Adrenal gland (tissue), 12 donors: Measurements from ENCODE around the gene CYP2J2. TPM values are rescaled to one million over a fixed set of nuclear protein-coding genes. Genes with fewer than 3 reads are reported as not detected.
"Not testable (repeated sequence)": the region's sequence is repeated elsewhere in the genome, so short reads cannot be mapped to it uniquely, and the experiment has no call there.

ENCODE experiments used
- DNase-seq, 7 donors: peaks; one replicate each; pipeline ENCODE4 v3.0.0-alpha.2; 2019 to 2020
- H3K27ac ChIP-seq, 5 donors: fragments of 200-600 bp; sonication (generic) in 4 of 5; 1 replicate in 3 of 5; 2 replicates in 2 of 5; pipeline versions ENCODE4 v1.5.1 to v1.8.0; 2016 to 2020; ENCODE audit warnings: mild to moderate bottlenecking in 1 of 5
- H3K27me3 ChIP-seq: fragments of 200-600 bp; 2 replicates; pipeline ENCODE4 v1.8.0; 2021
- H3K36me3 ChIP-seq, 2 donors: fragments of 200-600 bp; replicated peaks in 1 of 2; 1 replicate in 1 of 2; 2 replicates in 1 of 2; pipeline versions ENCODE4 v1.5.1 to v1.8.0; 2018 to 2022
- H3K4me1 ChIP-seq, 2 donors: fragments of 200-600 bp; replicated peaks in 1 of 2; 1 replicate in 1 of 2; 2 replicates in 1 of 2; pipeline versions ENCODE4 v1.5.1 to v1.8.0; 2018 to 2021
- H3K4me3 ChIP-seq, 4 donors: fragments of 200-600 bp; sonication (generic) in 3 of 4; one replicate each; pipeline ENCODE4 v1.5.1; 2016 to 2018
- H3K9me3 ChIP-seq, 3 donors: fragments of 200-600 bp; sonication (generic) in 1 of 3; replicated peaks in 1 of 3; 1 replicate in 2 of 3; 2 replicates in 1 of 3; pipeline versions ENCODE4 v1.5.1 to v1.8.0; 2016 to 2021
- CTCF ChIP-seq, 6 experiments: fragments of 450-650 bp in 4 of 6; fragments of 200-600 bp in 2 of 6; sonication (generic) in 1 of 6; IDR thresholded peaks; 1 replicate in 5 of 6; 2 replicates in 1 of 6; pipeline versions ENCODE4 v1.5.1 to v1.8.0; 2016 to 2021; ENCODE audit warnings: antibody characterized with exemption in 6 of 6, mild to moderate bottlenecking in 2 of 6, moderate library complexity in 1 of 6
- POLR2A ChIP-seq, 2 donors: fragments of 450-650 bp; IDR thresholded peaks; one replicate each; pipeline ENCODE4 v1.6.1; 2017; ENCODE audit warnings: antibody characterized with exemption in 2 of 2, mild to moderate bottlenecking in 2 of 2, moderate library complexity in 1 of 2
- WGBS, 4 donors: extraction: QIAGEN DNeasy Blood & Tissue Kit in 2 of 4; methylation state at CpG; one replicate each; pipeline versions ENCODE4 v1.1.5 to v1.1.7; 2013 to 2017; 5-methylcytosine and 5-hydroxymethylcytosine counted together
- intact Hi-C, 2 donors: fragments of 100-400 bp; cut with DNase I; formaldehyde crosslinking; loops; one replicate each; pipeline versions ENCODE4 v1.14.1 to v1.15.0; 2022 to 2023
- polyA plus RNA-seq, 3 donors: library from polyadenylated mRNA; stranded (reverse); fragments of 200-250 nt in 2 of 3; fragments of 350-450 nt in 1 of 3; fragmentation: Illumina TruSeq in 1 of 3; extraction: RNeasy Lipid Tissue Mini Kit (QIAGEN cat#74804) in 1 of 3; gene quantifications; one replicate each; pipeline ENCODE4 v1.2.3, GENCODE V29; 2013 to 2014
- total RNA-seq, 9 donors: library from RNA; depleted of rRNA in 4 of 9; stranded (reverse); fragments of >200 nt in 4 of 9; fragments of 120-200 nt in 1 of 9; fragmentation: NEBNext Ultra II Directional in 1 of 9; extraction: Animal tissue kit (Norgen Biotek cat#: 25700) in 1 of 9; gene quantifications; one replicate each; pipeline versions ENCODE4 v1.1.0 to v1.2.4, GENCODE V29; 2013 to 2023
- donor health status: healthy with polysubstance abuse.
- donor health status: Bipolar disorder and iron deficiency.
- donor health status: DM: yes; HTN: yes; CAD: no.
- donor health status: DM: no; HTN: no; CAD: no.
- donor health status: DM: no; HTN: no; CAD: no.
- donor health status: DM: yes; HTN: yes; CAD: no.

Gene CYP2J2
- total and polyA plus RNA-seq, 12 donors = 0.14 to 1.0 (median 0.44) TPM; not detected in 1

- 79 to 86% (median 81%) methylated on average over 5 of the region's 5 CpGs for WGBS, 4 donors
- no peak overlapping the region for H3K27ac ChIP-seq
- H3K27me3 ChIP-seq = no peaks in the 10 kb centered on the region
- no peaks in the 10 kb centered on the region for H3K4me1 ChIP-seq
- no peaks in the 10 kb centered on the region for H3K36me3 ChIP-seq
- DNase-seq = no peak
- TF ChIP-seq CTCF (IDR thresholded peaks at IDR 0.05) = no peak
- TF ChIP-seq POLR2A (IDR thresholded peaks at IDR 0.05) = no peak
- intact Hi-C loops = no loop called here
- no peak overlapping the region for H3K4me3 ChIP-seq
- no peaks in the 10 kb centered on the region for H3K9me3 ChIP-seq
Measured at GRCh38 chr1:59936358-59936821, 9.8 kb upstream of the CYP2J2 start.

- DNase-seq = no peak
- no peak overlapping the region for H3K27ac ChIP-seq
- H3K4me3 ChIP-seq = no peak overlapping the region
- 59 to 78% (median 63%) methylated on average over 1 of the region's 1 CpG for WGBS, 4 donors
- peaks cover 0 to 13% (median 0%) of the 10 kb centered on the region in 3 donors for H3K9me3 ChIP-seq
- peaks cover 25% of the 10 kb centered on the region for H3K27me3 ChIP-seq
- no peaks in the 10 kb centered on the region for H3K36me3 ChIP-seq
- TF ChIP-seq CTCF (IDR thresholded peaks at IDR 0.05) (no peak), POLR2A (IDR thresholded peaks at IDR 0.05) (no peak)
- intact Hi-C loops = no loop called here
- peaks cover 0 to 7% of the 10 kb centered on the region in 2 donors for H3K4me1 ChIP-seq
Measured at GRCh38 chr1:59928996-59929395, 2.4 kb upstream of the CYP2J2 start.

GRCh38 chr1:59927213-59927612, 640 bp upstream of the CYP2J2 start:
- intact Hi-C loops = no loop called here

GRCh38 chr1:59924653-59925052, 1.9 kb downstream of the CYP2J2 start:
- Histone ChIP-seq H3K27me3 (peaks cover 23% of the 10 kb centered on the region), H3K4me1 (peaks cover 0 to 7% of the 10 kb centered on the region in 2 donors), H3K9me3 (peaks cover 0 to 13% (median 0%) of the 10 kb centered on the region in 3 donors), H3K27ac (no peak overlapping the region), H3K4me3 (no peak overlapping the region), H3K36me3 (no peaks in the 10 kb centered on the region)
- DNase-seq = no peak
- TF ChIP-seq CTCF (IDR thresholded peaks at IDR 0.05) (no peak), POLR2A (IDR thresholded peaks at IDR 0.05) (no peak)
- intact Hi-C loops = no loop called here

More at GRCh38 chr1:59927213-59927612, 640 bp upstream of the CYP2J2 start:
- H3K9me3 ChIP-seq = peaks cover 0 to 13% (median 0%) of the 10 kb centered on the region in 3 donors
- no peak for DNase-seq
- H3K27me3 ChIP-seq = peaks cover 25% of the 10 kb centered on the region
- TF ChIP-seq POLR2A (IDR thresholded peaks at IDR 0.05) = no peak
- TF ChIP-seq CTCF (IDR thresholded peaks at IDR 0.05) = no peak
- H3K4me3 ChIP-seq = no peak overlapping the region
- H3K4me1 ChIP-seq = peaks cover 0 to 7% of the 10 kb centered on the region in 2 donors
- H3K36me3 ChIP-seq = no peaks in the 10 kb centered on the region
- 40 to 53% (median 48%) methylated on average over 2 of the region's 2 CpGs for WGBS, 4 donors
- H3K27ac ChIP-seq = no peak overlapping the region

- H3K36me3 ChIP-seq, DNase-seq, intact Hi-C loops, H3K4me1 ChIP-seq, H3K4me3 ChIP-seq, H3K27ac ChIP-seq, H3K27me3 ChIP-seq: not testable (repeated sequence)
- H3K9me3 ChIP-seq = peaks cover 0 to 13% (median 0%) of the 10 kb centered on the region in 3 donors
- WGBS, 4 donors = 80 to 88% (median 84%) methylated on average over 6 of the region's 6 CpGs
Measured at GRCh38 chr1:59921258-59921899, 5.2 kb downstream of the CYP2J2 start.
